AG08395 (cell line): Measurements from ENCODE around the gene PRKD2.

Experiments used
- DNase-seq: peaks from one replicate; pipeline ENCODE4 v3.0.0; 2012; ENCODE audit warnings: mixed read lengths, low spot score

Gene PRKD2

DNA sequence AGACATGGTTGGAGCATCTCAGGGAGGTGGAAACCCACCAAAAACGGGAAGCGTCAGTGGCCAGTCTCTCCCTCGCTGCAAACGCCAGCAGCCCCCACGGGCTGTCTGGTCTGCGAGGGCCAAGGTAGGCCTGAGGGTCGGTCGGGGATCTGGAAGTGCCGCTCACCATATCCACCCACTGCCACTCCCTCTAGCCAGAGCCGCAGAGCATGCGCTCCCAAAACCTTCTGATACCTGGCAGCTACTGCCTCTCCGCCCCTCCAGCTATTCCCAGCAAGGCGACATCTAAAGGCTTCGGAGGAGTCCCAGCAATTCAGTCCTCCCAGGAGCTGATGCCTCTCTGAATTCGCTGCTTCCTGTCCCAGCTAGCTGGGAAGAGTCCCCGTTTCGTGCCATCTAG is 24.5 kb upstream of the PRKD2 start:
- no peak for DNase-seq

DNA sequence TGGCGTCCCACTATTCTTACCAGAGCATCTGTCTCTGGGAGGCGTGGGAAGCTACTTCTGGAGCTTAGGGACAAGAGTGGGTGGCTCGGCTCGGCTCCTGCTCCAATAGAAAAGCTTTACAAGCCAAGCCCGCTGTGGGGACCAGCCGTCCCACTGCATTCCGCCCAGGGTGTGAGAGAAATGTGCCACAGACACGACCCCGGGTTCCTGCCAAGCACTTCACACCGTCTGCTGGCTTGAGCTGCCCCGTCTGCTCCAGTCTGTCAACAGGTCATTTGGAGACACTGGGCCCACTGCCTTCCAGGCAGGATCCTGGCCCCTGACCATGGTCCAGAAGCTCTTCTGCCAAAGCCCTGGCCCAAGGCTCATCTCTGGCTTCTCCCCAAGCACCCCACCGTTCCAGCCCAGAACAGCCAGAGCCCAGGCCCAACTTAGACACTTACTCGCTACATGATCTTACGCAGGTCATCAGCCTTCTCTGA is 22.4 kb upstream of the PRKD2 start:
- no peak for DNase-seq

DNA sequence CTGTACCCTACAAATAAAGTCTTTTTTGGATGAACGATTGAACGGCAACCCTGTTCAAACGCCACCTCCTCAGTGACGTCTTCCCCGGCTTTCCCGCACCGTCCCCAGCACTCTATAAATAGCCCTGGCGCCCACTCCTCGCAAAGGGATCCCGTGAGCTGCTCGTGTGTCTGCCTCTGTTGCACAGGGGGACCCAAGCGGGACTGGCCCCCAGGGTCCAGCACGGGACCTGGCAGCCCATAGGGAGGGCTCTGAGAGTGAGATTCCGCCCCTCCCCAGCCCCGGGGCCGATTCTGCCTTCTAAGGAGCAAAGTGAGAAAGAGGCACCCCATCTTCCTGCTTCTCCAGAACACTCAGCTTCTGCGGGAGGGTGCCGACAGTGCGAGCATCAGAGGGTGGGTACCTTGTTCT is 20.9 kb upstream of the PRKD2 start:
- no peak for DNase-seq

DNA sequence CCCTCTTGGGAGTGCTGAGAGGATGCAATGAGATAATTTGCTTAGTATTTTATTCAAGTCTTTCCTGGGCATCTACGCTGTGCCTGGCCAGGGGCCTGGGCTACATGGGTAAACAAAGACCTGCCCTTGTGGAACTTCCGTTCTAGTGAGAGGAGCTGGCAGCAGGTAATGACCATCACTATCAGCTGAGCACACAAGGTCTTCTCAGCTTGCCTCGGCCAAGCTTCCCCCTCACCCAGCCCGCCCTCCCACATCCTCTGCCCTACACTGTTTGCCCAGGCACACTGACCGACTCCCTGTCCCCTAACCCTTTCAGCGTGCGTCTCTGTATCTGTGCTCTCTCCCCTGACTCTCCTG is 20.4 kb upstream of the PRKD2 start:
- DNase-seq, result no peak

DNA sequence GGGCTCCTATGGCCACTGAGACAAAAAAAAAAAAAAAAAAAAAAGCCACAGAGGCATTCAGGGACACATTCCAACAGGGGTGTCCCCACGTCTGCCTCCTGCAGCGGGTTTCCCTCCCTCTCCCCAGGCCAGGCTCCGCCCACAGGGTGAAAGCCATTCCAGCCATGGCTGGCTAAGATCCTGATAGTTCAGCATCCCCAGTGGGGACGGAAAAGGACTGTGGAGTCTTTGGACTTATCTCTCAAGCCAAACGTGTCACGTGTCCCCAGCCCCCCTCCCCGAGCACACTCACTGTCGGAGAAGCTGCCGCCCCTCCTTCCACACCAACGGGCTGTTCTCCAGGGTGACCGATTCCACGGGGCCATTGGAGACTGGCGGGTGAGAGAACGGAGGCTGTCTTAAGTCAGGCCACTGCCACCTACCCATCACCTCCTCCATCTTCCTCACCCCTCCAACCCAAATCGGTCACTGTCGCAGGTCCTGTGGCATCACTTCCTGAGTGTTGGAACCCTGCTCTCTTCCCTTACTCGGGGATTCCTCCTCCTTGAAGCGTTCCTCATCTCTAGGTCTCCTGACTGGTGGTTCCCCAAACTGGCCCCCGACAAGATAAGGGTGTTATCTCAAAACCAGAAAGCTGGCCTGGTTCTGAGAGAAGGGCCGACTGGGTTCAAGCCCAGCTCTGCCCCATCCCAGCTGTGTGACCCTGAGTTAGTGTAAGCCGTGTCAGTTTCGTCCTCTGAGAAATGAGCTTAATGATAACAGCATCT is 19.8 kb upstream of the PRKD2 start:
- DNase-seq, result peak; percentile 67

DNA sequence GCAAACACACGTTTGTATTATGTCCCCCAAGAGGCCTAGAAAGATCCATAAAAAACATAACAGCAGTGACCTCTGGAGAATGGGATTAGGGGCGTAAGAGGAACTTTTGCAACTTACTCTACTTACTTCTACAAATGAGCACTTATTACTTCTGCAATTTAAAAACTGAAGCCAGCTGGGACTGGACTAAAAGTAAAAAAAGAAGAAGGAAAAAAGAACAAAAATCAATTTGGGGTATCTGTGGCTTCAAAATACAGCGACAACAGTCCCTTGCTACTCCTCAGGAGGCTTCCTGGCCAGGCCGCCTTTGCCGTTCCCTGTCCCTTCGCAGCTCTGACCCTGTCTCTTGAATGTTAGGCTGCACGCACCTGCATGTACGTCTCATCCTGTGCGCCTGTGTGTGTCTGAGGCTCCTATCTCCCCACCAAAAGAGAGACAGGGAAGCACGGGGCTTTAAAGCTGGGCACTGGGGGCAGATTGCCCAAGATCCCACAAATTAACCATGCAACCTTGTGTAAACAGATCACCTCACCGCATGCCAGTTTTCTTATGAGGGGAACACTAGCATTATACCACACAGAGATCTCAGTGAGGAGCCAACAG is 16.9 kb upstream of the PRKD2 start:
- no peak for DNase-seq

DNA sequence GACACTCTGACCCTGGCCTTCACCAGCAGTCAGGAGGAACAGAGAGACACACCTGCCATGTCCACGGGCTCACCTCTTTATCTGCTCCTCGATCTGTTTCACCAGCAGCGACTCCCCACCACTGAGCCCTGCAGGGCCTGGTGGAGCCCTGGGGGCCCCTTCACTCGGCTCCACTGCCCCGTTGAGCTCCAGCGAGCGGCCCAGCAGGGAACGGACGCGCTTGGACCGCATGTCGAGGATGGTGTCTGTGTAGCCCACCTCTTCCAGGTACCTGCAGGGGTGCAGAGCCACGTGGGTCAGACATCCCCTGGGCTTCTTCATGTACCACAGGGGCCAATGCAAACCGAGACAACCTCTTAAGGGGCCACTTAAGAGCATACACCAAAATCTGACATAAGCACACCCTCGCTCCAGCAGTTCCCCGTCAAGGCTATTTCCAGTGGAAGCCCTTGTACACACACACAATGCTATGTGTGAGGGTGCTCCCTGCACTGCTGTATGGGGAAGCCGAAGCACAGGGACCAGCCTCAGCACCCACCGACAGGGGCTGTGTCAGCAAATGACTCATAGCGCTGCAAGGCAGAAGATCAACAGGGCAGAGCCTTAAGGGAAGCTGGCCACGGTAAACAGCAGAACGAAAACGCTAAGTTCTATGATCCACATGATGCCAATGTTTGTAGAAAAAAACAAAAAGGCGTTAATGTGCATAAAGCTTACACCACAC is 16.2 kb upstream of the PRKD2 start:
- DNase-seq, result no peak

DNA sequence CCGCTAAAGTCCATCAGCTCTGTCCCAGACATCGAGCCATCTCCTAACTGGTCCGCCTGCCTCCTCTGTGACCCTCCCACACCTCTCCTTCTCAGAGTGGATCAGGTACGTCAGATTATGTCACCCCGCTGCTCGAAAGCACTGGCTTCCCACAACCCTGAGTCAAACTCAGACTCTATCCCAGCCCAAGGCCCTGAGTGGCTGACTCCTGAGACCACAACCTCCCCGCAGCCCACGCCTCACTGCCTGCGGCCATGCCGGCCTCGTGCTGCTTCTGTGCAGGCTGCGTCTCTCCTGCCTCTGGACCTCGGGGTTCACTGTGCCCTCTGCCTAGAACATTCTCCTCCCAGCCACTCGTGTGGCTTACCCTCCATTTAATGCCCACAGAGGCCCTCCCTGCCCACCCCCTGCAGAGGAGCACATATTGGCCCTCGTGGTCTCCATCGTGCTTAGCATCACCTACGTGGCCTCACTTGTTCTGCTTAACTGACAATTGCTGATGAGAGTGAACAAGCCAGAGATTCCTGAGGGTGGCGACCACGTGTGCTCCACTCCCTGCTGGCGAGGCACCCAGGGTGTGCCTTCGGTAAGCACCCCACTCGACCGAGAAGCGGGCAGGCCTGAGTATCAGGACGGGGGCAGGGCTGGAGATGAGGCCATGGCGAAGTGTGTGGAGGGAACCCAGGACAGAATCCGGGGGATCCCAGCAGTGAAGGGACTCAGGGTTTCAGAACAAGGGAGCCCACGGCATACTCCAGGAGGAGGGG is 15.4 kb upstream of the PRKD2 start:
- DNase-seq, result no peak

DNA sequence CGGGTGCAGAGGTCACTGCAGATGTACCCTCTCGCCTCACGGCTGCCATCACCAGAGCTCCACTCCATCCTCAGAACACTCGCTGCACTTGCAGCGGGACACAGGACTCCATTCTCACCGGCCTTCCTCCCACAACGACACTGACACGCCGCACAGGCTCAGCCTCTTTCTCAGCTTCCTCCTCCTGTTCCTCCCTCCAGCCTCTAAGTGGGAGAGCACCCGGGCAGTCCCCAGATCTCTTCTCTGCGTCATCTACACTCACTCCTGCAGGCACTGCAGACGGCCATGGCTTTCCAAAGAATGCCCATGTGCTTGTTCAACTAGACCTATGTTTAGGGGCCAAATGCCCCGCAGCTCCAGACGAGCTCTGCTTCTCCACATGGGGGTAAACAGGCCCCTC is 14.7 kb upstream of the PRKD2 start:
- no peak for DNase-seq

DNA sequence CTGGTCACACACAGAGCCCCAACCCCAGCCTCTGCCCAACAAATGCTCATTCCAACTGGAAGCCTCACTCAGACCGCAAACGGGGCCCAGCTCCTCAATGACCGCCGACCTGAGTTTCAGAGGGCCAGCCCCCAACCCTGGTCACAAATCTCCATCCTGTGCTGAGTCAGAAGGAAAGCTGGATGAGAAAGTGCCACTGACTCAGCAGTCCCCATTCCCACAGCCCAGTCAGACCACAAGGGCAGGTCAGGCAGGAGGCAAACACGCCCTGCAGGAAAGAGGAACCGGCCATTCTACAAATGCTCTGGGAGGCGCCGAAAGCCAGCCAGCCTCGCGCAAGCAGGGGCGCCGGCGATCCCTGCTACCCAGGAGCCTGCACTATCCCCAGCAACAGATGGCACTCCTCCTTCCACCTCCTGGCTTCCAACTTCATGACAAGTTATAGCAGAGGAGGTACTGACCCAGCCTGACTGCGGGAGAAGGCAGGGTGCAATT is 14.1 kb upstream of the PRKD2 start:
- DNase-seq, result peak; percentile 90

DNA sequence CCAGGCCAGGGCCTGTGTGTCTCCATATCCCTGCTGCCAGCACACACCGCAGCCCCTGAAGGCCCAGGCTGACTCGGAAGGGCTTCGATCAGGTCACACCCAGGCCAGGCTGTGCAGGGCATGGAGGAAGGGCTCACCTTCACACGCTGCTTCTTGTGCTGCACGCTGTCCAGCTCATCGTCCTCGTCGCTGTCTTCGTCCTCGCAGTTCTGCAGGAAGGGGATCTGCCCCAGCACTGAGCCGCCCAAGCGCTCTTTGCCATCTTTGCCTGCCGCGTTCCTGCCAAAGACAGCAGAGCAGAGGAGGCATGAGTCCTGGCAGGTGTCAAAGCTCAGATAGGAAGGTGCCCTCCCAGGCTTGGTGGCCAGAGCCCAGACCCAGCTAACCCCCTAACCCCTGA is 13.7 kb upstream of the PRKD2 start:
- DNase-seq, result no peak

DNA sequence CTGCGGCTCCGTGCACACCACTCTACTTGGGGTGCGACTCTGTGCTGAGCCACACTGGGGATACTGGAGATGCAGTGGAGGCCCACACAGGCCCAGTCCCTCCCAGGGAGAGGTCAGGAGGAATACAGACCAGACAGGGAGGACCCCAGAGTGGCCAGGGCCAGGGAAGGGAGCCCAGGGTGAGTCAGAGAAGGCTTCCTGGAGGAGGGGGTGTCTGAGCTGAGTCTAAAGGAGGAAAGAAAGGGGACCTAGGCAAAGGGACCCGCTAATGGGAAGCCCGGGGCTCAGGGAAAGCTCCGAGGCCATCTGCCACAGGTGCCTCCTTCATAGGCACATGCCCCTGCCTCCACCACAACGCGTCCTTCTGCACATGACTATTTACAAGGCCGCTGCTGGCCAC is 13.3 kb upstream of the PRKD2 start:
- no peak for DNase-seq

DNA sequence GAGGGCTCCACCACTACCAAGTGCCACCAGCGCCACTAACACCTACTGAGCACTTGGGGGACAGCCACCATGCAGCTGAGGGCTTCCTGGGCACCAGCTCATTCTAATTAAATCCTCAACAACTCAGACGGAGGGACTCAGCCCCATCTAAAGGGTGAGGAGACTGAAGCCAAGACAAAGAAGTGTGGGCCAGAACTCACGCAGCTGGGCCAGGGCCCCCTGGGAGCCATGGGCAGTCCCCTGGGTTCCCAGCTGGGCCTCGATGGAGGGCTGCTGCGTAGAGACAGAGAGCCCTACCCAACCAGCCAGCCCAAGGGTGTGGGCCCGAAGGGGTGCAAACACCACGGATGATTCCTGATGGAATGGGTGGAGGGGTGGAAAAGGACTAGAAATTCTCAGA is 12.8 kb upstream of the PRKD2 start:
- DNase-seq, result no peak

DNA sequence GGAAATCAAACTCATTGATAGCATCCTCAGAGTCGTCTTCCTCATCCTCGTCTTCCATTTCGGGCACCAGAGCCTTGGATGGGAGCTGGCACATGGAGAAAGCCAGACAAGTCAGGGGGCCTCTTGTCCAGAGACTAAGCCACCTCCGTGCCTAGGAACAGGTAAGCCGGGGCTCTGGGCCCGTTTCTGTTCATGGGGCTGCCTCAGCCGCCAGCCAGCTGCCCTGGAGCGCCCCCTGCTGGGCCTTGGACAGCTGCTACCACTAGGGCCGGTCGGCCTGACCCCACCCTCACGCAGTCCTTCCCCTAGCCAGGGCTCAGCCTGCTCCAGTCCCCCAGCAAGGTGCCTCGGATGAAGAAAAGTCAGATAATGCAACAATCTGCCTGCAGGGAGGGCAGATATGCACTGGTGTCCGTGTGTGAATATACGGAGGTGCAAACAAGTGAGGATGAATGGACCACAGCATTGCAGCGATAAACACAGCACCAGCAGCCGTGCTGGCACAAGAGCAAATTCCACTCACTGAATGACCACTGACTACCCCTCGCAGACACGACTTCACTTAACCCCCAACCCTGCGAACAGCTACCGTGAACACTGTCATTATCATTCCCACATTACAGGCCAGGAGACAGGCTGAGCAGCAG is 11.9 kb upstream of the PRKD2 start:
- peak; percentile 86 for DNase-seq

DNA sequence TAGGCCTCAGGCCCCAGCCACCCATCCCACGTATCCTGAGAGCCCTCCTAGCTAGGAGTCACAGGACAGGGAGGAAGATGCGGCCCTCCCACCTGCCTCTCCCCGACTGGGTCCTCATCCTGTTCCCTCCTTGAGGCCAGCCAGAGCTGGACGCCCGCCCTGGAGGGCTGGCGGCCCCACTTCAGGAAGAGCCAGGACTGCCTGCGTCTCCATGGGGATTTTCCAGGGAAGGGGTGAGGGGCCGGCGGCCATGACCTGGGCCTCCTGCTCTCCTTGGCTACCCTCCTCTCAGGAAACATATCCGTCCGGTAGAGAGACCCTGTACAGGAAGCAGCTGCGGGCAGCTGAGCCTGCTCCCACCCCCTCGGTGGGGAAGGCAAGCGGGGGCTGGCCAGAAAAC is 11.3 kb upstream of the PRKD2 start:
- no peak for DNase-seq

DNA sequence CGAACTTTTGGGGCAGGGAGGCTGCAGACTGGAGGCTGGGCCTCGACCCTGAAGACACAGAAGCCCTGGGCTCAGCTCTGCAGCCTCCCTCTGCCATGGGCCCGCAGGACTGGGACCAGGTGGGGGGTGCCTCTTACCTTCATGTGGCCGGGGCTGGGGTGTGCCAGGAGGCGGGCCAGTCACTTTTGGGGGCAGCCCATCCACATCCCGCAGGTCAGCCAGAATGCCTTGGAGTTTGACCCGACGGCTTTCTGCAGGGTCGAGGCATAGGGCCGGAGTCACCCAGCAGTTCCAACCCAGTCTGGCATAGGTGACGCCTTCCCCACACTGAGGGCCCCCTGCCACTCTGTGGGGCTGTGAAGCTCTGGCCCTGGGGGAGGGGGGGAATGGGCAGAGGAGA is 10.8 kb upstream of the PRKD2 start:
- no peak for DNase-seq

DNA sequence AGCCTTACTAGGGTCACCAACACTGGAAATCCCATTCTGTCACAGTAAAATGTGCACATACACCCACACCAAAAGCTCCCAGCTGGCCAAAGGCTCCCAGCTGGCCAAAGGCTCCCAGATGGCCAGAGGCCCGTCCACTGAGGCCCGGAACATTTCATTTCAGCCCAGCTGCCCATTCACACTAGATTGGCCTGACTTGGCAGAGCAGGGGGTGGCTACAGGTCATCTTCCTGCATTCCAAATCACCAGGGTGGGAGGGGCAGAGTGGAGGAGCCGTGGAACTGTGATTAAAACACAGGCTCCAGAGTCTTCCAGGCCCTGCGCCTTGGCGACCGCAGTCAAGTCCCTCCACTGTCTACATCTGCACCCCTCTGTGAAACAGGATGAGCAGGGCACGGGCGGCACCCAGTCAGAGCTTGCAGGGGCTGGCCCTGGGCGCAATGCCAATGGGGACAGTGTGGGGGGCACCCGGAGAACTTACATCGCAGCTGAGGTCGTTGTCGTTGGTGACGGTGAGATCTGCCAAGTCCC is 10.1 kb upstream of the PRKD2 start:
- no peak for DNase-seq

DNA sequence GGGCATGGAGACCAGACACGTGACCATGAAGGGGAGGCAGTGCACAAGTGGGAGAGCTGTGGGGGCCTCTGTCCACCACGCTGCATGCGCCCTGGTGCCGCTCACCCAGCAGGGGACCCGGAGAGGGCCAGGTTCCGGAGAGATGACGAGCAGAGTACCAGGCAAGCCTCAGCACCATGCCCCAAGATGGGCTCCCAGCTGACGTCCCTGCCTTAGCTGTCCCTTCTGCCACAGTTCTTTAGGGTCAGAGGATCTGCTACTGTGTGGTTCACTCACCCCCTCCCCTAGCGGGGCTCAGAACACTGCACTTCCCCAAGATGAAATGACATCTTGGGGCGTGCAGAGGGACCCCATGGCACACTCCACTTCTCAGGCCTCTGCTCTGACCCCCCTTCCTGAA is 9.6 kb upstream of the PRKD2 start:
- DNase-seq, result no peak

DNA sequence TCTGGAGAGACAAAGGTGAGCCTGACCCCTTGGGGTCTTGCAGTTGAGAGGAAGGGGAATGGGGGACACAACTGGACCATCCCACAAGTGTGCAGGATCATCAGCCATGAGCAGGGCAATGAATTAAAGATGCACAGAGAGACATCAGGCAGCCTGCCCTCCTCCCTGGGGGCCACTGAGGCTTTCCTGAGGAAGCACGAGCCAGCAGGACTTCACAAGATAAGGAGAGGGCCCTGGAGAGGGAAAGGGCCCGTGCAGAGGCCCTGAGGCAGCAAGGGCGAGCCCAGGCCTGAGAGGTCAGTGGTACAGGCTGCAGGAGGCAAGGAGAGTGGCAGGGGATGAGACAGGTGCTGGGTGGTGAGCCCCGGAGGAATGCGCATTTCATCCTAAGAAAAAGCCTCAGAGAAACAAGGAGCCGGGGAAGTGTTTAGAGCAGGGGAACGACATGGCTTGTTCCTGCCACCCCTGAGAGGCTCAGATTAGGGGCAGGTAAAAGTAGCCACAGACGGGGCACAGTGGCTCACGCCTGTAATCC is 9.0 kb upstream of the PRKD2 start:
- DNase-seq, result no peak

DNA sequence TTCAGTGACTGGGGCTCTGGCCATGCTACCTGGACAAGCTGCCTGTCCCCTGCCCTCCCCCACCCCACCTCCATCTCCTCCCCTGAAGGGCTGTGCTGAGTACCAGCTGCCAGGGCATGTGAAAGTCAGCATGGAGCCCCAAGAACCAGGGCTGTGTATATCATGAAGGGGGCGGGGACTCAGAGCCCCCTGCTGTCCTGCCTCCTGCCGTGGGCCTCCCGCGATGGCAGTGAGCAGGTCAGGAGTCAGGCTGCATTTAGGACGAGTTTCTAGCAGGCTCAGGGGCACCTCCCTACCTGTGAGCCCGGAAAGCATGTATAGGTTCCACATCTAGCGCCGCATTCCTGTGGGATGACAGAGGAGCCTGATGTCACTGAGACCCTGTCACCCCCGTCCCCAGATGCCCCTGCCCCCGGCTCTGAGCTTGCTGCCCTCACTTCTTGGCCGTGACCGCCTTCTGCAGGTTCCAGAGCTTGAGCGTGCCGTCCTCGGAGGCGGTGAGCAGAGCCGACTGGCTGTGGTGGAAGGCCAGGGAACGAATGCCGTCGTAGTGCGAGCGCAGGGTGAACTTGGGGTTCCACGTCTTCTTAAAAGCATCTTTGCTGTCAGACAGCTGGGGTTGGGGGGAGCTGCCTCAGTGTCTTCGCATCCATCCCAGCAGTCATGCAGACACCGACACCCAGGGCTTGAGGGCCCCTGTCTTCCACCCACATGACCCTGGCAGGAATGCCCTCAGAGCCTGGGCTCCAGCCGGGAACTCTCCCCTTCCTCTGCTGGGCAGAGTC is 8.3 kb upstream of the PRKD2 start:
- no peak for DNase-seq

DNA sequence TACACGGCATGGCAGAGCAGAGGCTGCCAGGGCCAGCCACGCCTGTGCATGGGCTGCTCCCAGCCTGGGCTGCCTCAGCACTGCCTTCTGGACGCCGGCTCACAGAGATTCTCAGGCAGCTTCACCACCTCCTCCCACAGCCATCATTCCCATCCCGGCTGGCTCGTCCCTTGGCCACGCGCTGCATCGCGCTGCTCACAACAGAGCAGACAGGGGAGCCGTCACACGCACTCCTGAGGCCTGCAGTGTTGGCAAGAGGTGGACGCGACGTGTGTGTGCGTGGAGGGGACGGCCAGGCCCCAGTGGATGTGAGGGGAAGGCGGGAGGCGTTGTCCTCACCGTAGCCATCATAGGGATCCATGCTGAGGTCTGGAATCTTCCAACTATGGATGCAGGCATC is 7.6 kb upstream of the PRKD2 start:
- DNase-seq, result no peak
